K562 (cell line): ENCODE data around the gene TMEM131L. TPM values are rescaled to one million over a fixed set of nuclear protein-coding genes. Genes with fewer than 3 reads are reported as not detected.

Experiments used
- ATAC-seq: fragments of 200-7000 bp; cut with Tn5 transposase; 3 replicates; pipeline ENCODE4 v1.9.1; 2020; ENCODE audit warnings: moderate library complexity
- BruUV-seq: library from RNA; stranded (reverse); fragments of 400-500 nt; replicated peaks from 2 replicates; lab custom pipeline; 2021; lab: Mats Ljungman, UMichigan
- CTCF ChIA-PET: fragments of 300-600 bp; formaldehyde crosslinking; extraction: SDS; loops from one replicate; lab custom pipeline; 2021; ENCODE audit warnings: low intra/inter-chr PET ratio; lab: Yijun Ruan, JAX
- POLR2A ChIA-PET: fragments of 300-600, 350-650 bp; sonication (Branson Sonifier 250); formaldehyde crosslinking; extraction: SDS; loops from one replicate; lab custom pipeline; 2021; ENCODE audit warnings: antibody characterized with exemption, inconsistent platforms; lab: Yijun Ruan, JAX
- DNase-seq, 4 experiments: peaks; one replicate each; pipeline versions ENCODE4 v3.0.0 to v3.0.0-alpha.2; 2011 to 2018; ENCODE audit warnings: low spot score in 3 of 4, mixed read lengths in 3 of 4; ENCODE audit errors: extremely low read depth in 1 of 4
- FAIRE-seq: peaks from 2 replicates; lab custom pipeline; 2011; peaks lifted over from hg19 to GRCh38; lab: Jason Lieb, UNC
- H2AFZ ChIP-seq: 2 replicates; pipeline ENCODE4 v1.6.0; 2011; ENCODE audit warnings: low read depth, low read length, control low read depth, inconsistent platforms
- H3K27ac ChIP-seq: fragments of 200-600 bp; 3 replicates; pipeline ENCODE4 v1.8.0; 2011; ENCODE audit warnings: low read depth, mild to moderate bottlenecking, control low read depth, inconsistent platforms, low read length, moderate library complexity, mixed read lengths; ENCODE audit errors: extremely low read depth
- H3K27me3 ChIP-seq, 2 experiments: fragments of 300-600 bp in 1 of 2; 2 replicates in 1 of 2; 3 replicates in 1 of 2; pipeline versions ENCODE4 v1.6.0 to v1.8.0; 2011; ENCODE audit warnings: inconsistent platforms in 2 of 2, low read length in 2 of 2, mild to moderate bottlenecking in 1 of 2, mixed read lengths in 1 of 2, moderate library complexity in 1 of 2; ENCODE audit not compliant: control insufficient read depth in 2 of 2, insufficient read depth in 2 of 2
- H3K36me3 ChIP-seq: fragments of 300-600 bp; 3 replicates; pipeline ENCODE4 v1.8.0; 2011; ENCODE audit warnings: mild to moderate bottlenecking, low read length, inconsistent platforms; ENCODE audit not compliant: control insufficient read depth, insufficient read depth
- H3K4me1 ChIP-seq, 2 experiments: fragments of 200-600 bp in 1 of 2; replicated peaks in 1 of 2; 2 replicates in 1 of 2; 3 replicates in 1 of 2; pipeline versions ENCODE4 v1.5.1 to v1.8.0; 2011; ENCODE audit warnings: inconsistent platforms in 2 of 2, low read length in 2 of 2, mild to moderate bottlenecking in 1 of 2, mixed read lengths in 1 of 2, moderate library complexity in 1 of 2; ENCODE audit not compliant: control insufficient read depth in 2 of 2, insufficient read depth in 2 of 2
- H3K4me2 ChIP-seq: 2 replicates; pipeline ENCODE4 v1.6.1; 2011; ENCODE audit warnings: low read length, control low read depth, inconsistent platforms, mixed read lengths; ENCODE audit not compliant: insufficient read depth
- H3K4me3 ChIP-seq: fragments of 200-600 bp; sonication (generic), shearing (Covaris generic); 2 replicates; pipeline ENCODE4 v1.5.1; 2016; ENCODE audit warnings: control low read depth, inconsistent platforms
- H3K79me2 ChIP-seq: fragments of 200-600 bp; 3 replicates; pipeline ENCODE4 v1.8.0; 2011; ENCODE audit warnings: low read length, inconsistent platforms; ENCODE audit not compliant: control insufficient read depth, insufficient read depth
- H3K9ac ChIP-seq, 2 experiments: 2 replicates each; pipeline versions ENCODE4 v1.6.0 to v1.6.1; 2011; ENCODE audit warnings: low read depth in 2 of 2, low read length in 2 of 2, control low read depth in 1 of 2, inconsistent platforms in 1 of 2, mild to moderate bottlenecking in 1 of 2, mixed read lengths in 1 of 2; ENCODE audit not compliant: insufficient read depth in 1 of 2
- H3K9me1 ChIP-seq: one replicate; pipeline ENCODE4 v1.6.0; 2011; ENCODE audit warnings: inconsistent platforms, mild to moderate bottlenecking, low read length, moderate library complexity; ENCODE audit not compliant: control insufficient read depth, insufficient read depth
- H3K9me3 ChIP-seq: replicated peaks from 2 replicates; pipeline ENCODE4 v1.5.1; 2011; ENCODE audit warnings: low read depth, low read length, inconsistent platforms; ENCODE audit not compliant: control insufficient read depth, insufficient read depth
- H4K20me1 ChIP-seq: replicated peaks from 2 replicates; pipeline ENCODE4 v1.6.1; 2011; ENCODE audit warnings: low read length, inconsistent platforms, mixed read lengths; ENCODE audit not compliant: control insufficient read depth, insufficient read depth
- CBFA2T2 ChIP-seq: fragments of 450-650 bp; conservative IDR thresholded peaks from 2 replicates; pipeline ENCODE4 v1.6.1; 2017; ENCODE audit warnings: mild to moderate bottlenecking
- FOSL1 ChIP-seq: fragments of 200-800 bp; sonication (Bioruptor generic); conservative IDR thresholded peaks from 2 replicates; pipeline ENCODE4 v1.6.1; 2016; ENCODE audit warnings: missing genetic modification characterization, missing compliant biosample characterization
- FOXJ2 ChIP-seq: fragments of 200-800 bp; sonication (Bioruptor generic); IDR thresholded peaks from 2 replicates; pipeline ENCODE4 v1.6.1; 2016; ENCODE audit warnings: missing genetic modification characterization, missing compliant biosample characterization
- PHF8 ChIP-seq: fragments of 200-600 bp; sonication (generic); IDR thresholded peaks from 2 replicates; pipeline ENCODE4 v1.6.1; 2012; ENCODE audit warnings: mixed run types, mild to moderate bottlenecking, inconsistent platforms, low read length, moderate library complexity, borderline replicate concordance
- POLR3A ChIP-seq: IDR thresholded peaks from 2 replicates; pipeline ENCODE4 v1.6.1; 2011; ENCODE audit warnings: borderline replicate concordance, mild to moderate bottlenecking, moderate library complexity; ENCODE audit not compliant: insufficient read length, insufficient read depth; ENCODE audit errors: extremely low read depth
- ZFX ChIP-seq: sonication (generic); formaldehyde crosslinking; IDR thresholded peaks from 2 replicates; pipeline ENCODE4 v1.8.0; 2022; ENCODE audit warnings: mild to moderate bottlenecking, missing genetic modification reagents, moderate library complexity
- ZNF324 ChIP-seq: fragments of 250-450 bp; sonication (Bioruptor Pico); IDR thresholded peaks from 2 replicates; pipeline ENCODE4 v1.4.0; 2020; ENCODE audit warnings: mild to moderate bottlenecking
- ZNF586 ChIP-seq: fragments of 450-650 bp; formaldehyde crosslinking; conservative IDR thresholded peaks from 2 replicates; pipeline ENCODE4 v1.4.0; 2020; ENCODE audit warnings: mild to moderate bottlenecking, moderate library complexity
- WGBS: fragments of 100-300 bp; shearing (Covaris generic); methylation state at CpG from one replicate; pipeline ENCODE4 v1.1.6; 2016; ENCODE audit warnings: low coverage, mixed read lengths; ENCODE audit not compliant: insufficient coverage; ENCODE audit errors: missing lambda C conversion rate; 5-methylcytosine and 5-hydroxymethylcytosine counted together
- in situ Hi-C: fragments of 300-500 bp; cut with MboI; formaldehyde crosslinking; loops from 4 replicates; pipeline ENCODE4 v1.15.0; 2018; ENCODE audit warnings: inconsistent platforms, mixed read lengths
- intact Hi-C: fragments of 100-400 bp; cut with micrococcal nuclease; formaldehyde crosslinking; loops from 2 replicates; pipeline ENCODE4 v1.14.2; 2022
- polyA plus RNA-seq, 8 experiments: library from polyadenylated mRNA; depleted of rRNA in 4 of 8; stranded (reverse) in 5 of 8; unstranded in 3 of 8; fragments of >200 nt; fragmentation: Nextera tagmentation in 2 of 8; fragmentation: Illumina TruSeq in 1 of 8; extraction: Ambion mirVana in 2 of 8; extraction: Trizol in 1 of 8; gene quantifications; 2 replicates each; pipeline versions ENCODE4 v1.2.1 to v1.2.3, GENCODE V29; 2011 to 2014; ENCODE audit warnings: inconsistent platforms in 1 of 8, missing spikeins in 1 of 8
- total RNA-seq, 7 experiments: library from RNA; depleted of rRNA in 6 of 7; stranded (reverse); fragments of >200 nt in 6 of 7; fragmentation: Illumina TruSeq in 2 of 7; extraction: Trizol in 2 of 7; gene quantifications; 2 replicates each; pipeline versions ENCODE4 v1.2.1 to v1.2.3, GENCODE V29; 2011 to 2021; ENCODE audit warnings: low replicate concordance in 1 of 7
- TF ChIP-seq, protein P1 (sequence below): fragments of 200-800 bp; sonication (Bioruptor generic); IDR thresholded peaks from 2 replicates; pipeline ENCODE4 v1.6.1; 2017; ENCODE audit warnings: missing genetic modification characterization, missing compliant biosample characterization
- TF ChIP-seq, protein P2 (sequence below): sonication (generic); formaldehyde crosslinking; IDR thresholded peaks from 2 replicates; pipeline ENCODE4 v1.9.0; 2022; ENCODE audit warnings: mild to moderate bottlenecking, missing genetic modification reagents
- TF ChIP-seq, protein P3 (sequence below), 2 experiments: IDR thresholded peaks; 2 replicates each; pipeline ENCODE4 v1.6.1; 2012; ENCODE audit warnings: improper control_type of control experiment in 2 of 2, low read depth in 2 of 2, low read length in 2 of 2, borderline replicate concordance in 1 of 2
- TF ChIP-seq, protein P4 (sequence below): fragments of 250-450 bp; sonication (Bioruptor Pico); IDR thresholded peaks from 2 replicates; pipeline ENCODE4 v1.4.0; 2020; ENCODE audit warnings: mild to moderate bottlenecking, moderate library complexity

The TMEM131L gene
- total and polyA plus RNA-seq, 9 of the 15 experiments (the other 6 are each of a cell fraction or from before 2014, with no cell fraction given), result 1.2 to 20.8 (median 12.9) TPM

DNA sequence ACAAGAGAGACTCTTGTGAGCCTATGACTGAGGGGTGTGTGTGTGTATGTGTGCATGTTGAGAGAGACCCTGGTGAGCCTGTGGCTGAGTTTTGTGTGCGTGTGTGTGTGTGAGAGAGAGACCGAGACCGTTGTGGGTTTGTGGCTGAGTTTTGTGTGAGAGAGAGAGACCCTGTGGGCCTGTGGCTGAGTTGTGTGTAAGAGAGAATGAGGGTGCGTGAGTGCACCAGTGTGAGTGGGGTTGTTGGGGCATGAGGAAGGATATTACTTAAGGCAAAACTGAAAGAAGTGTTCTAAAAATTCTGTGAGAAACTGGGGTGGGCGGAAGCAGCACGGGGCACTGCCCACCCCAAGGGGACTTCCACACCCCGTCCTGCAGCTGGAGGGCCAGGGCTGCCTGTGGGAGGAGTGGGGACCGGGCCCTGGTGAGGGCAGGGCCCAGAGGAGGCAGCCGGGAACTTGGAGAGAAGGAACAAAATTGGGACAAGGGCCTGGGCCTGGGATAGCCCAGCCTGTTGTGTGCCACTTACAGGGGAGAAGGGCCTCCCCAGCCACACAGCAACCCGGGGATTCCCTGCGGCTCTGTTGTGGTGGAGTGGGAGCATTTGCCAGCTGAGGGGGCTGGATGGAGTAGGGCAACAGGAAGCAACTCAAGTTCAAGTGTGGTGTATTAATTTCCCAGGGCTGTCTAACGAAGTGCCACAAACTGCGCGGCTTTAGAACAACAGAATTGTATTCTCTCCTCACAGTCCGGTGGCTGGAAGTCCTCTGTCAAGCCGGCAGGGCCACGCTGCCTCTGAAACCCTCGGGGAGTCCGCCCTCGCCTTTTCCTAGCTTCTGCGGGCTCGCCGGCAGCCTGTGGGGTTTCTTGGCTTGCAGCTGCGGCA, 22.1 kb downstream of the TMEM131L start:
- Histone ChIP-seq H3K27ac (no peak overlapping the region; the same call in 2 of the 3 replicates), H2AFZ (no peak overlapping the region), H3K9ac (peak overlapping the region in 1 of 2 experiments; percentile 46; a peak in 2 of 4 replicates), H3K9me3 (no peaks in the 10 kb centered on the region), H3K4me1 (peaks cover 33% of the 10 kb centered on the region in 2 experiments), H3K4me3 (no peak overlapping the region), H3K79me2 (peaks cover 58% of the 10 kb centered on the region), H4K20me1 (no peaks in the 10 kb centered on the region), H3K36me3 (peaks cover 24% of the 10 kb centered on the region; the same call in 2 of the 3 replicates), H3K4me2 (no peak overlapping the region), H3K9me1 (no peaks in the 10 kb centered on the region), H3K27me3 (no peaks in the 10 kb centered on the region)
- intact Hi-C loops, result no loop called here
- BruUV-seq, result no TSS peak
- CTCF ChIA-PET, result no interaction called here
- 91% methylated on average over 21 of the region's 24 CpGs for WGBS
- POLR2A ChIA-PET, result interaction anchor here (0.8 kb wide), 1 partner anchor 164 kb away, joined by 3 read pairs; no protein-coding TSS in a partner anchor
- no peak for DNase-seq
- no peak for FAIRE-seq
- in situ Hi-C loops, result no loop called here
- ATAC-seq, result no peak
- no peak for TF ChIP-seq FOXJ2 (tag)
- TF ChIP-seq ZNF586 (CRISPR knock-in tag), result no peak
- TF ChIP-seq POLR3A, result no peak
- no peak for TF ChIP-seq ZFX (CRISPR knock-in tag)
- no peak for TF ChIP-seq PHF8
- TF ChIP-seq, protein P1, sequence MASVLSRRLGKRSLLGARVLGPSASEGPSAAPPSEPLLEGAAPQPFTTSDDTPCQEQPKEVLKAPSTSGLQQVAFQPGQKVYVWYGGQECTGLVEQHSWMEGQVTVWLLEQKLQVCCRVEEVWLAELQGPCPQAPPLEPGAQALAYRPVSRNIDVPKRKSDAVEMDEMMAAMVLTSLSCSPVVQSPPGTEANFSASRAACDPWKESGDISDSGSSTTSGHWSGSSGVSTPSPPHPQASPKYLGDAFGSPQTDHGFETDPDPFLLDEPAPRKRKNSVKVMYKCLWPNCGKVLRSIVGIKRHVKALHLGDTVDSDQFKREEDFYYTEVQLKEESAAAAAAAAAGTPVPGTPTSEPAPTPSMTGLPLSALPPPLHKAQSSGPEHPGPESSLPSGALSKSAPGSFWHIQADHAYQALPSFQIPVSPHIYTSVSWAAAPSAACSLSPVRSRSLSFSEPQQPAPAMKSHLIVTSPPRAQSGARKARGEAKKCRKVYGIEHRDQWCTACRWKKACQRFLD (CRISPR knock-in tag), result no peak
- TF ChIP-seq CBFA2T2, result no peak
- no peak for TF ChIP-seq FOSL1
- no peak for TF ChIP-seq ZNF324 (CRISPR knock-in tag)
- TF ChIP-seq, protein P2, sequence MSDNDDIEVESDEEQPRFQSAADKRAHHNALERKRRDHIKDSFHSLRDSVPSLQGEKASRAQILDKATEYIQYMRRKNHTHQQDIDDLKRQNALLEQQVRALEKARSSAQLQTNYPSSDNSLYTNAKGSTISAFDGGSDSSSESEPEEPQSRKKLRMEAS, result no peak
- TF ChIP-seq, protein P3, sequence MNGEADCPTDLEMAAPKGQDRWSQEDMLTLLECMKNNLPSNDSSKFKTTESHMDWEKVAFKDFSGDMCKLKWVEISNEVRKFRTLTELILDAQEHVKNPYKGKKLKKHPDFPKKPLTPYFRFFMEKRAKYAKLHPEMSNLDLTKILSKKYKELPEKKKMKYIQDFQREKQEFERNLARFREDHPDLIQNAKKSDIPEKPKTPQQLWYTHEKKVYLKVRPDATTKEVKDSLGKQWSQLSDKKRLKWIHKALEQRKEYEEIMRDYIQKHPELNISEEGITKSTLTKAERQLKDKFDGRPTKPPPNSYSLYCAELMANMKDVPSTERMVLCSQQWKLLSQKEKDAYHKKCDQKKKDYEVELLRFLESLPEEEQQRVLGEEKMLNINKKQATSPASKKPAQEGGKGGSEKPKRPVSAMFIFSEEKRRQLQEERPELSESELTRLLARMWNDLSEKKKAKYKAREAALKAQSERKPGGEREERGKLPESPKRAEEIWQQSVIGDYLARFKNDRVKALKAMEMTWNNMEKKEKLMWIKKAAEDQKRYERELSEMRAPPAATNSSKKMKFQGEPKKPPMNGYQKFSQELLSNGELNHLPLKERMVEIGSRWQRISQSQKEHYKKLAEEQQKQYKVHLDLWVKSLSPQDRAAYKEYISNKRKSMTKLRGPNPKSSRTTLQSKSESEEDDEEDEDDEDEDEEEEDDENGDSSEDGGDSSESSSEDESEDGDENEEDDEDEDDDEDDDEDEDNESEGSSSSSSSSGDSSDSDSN (IDR thresholded peaks at IDR 0.05; ENCODE audit: borderline replicate concordance in 1 of 2, low read depth in 2 of 2, low read length in 2 of 2), result no peak
- TF ChIP-seq, protein P4, sequence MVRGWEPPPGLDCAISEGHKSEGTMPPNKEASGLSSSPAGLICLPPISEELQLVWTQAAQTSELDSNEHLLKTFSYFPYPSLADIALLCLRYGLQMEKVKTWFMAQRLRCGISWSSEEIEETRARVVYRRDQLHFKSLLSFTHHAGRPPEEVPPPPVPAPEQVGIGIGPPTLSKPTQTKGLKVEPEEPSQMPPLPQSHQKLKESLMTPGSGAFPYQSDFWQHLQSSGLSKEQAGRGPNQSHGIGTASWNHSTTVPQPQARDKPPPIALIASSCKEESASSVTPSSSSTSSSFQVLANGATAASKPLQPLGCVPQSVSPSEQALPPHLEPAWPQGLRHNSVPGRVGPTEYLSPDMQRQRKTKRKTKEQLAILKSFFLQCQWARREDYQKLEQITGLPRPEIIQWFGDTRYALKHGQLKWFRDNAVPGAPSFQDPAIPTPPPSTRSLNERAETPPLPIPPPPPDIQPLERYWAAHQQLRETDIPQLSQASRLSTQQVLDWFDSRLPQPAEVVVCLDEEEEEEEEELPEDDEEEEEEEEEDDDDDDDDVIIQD (CRISPR knock-in tag), result no peak
